Measurements from ENCODE around the gene ARID1B.

Gene ARID1B

DNA sequence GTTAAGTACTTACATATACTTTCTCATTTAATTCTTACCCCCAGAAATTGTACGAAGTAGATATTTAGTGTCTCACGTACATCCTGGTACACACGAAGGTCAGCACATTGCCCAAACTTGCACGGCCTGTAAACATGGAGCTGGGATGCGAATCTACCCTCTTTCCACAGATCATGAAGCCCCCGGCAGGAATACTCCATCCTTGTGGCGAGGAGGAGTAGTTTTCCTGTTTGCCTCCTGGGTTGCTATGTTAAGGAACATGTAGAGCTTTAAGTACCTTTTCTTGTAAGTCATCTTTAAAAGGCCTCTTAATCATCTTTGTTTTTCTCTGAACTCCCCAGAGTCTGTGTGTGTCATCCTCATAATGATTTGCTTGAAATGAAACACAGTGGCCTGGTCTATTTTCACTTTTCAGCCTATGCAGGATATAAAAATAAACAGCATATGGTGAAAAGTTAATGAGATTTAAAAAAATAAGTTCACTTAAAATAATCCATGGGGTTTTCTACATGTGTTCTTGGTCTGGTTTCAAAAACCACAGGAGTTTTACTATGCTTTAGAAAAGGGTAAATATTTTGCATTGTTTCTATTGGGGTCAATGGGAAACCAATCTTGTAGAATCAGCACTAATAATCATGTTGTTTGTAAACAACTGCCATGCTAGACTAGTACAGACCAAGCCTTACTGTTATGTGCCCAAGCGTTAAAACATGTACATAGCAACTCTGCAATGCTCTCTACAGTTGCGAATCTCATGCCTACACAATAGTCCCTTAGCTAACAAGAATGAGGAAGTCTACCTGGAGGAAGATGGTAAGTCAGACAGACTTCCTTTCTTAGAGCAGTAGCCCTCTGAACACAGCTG, 9.3 kb upstream of the ARID1B start:
- no peak overlapping the region for H3K4me3 ChIP-seq (ENCODE audit: low read depth, low read length)
- no peaks in the 10 kb centered on the region for H3K36me3 ChIP-seq (replicated peaks)
- no peak overlapping the region for H3K27ac ChIP-seq
- no peaks in the 10 kb centered on the region for H3K27me3 ChIP-seq (replicated peaks)
- in situ Hi-C loops (cut with HindIII; ENCODE audit: low pct_ligation_motif_present, low sequenced_read_pairs): no loop called here
- TF ChIP-seq, protein P1, sequence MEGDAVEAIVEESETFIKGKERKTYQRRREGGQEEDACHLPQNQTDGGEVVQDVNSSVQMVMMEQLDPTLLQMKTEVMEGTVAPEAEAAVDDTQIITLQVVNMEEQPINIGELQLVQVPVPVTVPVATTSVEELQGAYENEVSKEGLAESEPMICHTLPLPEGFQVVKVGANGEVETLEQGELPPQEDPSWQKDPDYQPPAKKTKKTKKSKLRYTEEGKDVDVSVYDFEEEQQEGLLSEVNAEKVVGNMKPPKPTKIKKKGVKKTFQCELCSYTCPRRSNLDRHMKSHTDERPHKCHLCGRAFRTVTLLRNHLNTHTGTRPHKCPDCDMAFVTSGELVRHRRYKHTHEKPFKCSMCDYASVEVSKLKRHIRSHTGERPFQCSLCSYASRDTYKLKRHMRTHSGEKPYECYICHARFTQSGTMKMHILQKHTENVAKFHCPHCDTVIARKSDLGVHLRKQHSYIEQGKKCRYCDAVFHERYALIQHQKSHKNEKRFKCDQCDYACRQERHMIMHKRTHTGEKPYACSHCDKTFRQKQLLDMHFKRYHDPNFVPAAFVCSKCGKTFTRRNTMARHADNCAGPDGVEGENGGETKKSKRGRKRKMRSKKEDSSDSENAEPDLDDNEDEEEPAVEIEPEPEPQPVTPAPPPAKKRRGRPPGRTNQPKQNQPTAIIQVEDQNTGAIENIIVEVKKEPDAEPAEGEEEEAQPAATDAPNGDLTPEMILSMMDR (IDR thresholded peaks at IDR 0.05; ENCODE audit: low read depth, low read length, missing control alignments): no peak
- no peak for DNase-seq

DNA sequence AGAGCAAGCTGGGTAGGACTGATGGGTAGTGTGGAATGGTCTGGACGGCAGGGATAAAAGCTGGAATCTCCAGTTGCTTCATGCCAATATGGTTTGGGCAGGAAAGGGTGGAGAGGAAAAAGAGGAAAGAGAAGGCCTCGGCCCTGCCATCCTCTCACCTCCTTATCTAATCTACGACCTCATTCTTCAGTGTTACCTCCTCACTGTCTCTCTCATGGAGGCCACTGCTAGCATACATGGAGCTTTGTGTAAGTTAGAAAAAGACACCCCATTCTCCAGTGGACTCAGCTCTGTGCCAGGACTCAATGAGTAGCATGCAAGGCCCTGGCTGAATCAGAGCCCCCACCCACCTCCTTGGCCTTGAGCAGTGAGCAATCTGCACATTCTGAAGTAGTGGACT, 6.1 kb upstream of the ARID1B start:
- H3K4me3 ChIP-seq (ENCODE audit: low read depth, low read length): no peak overlapping the region
- in situ Hi-C loops (cut with HindIII; ENCODE audit: low pct_ligation_motif_present, low sequenced_read_pairs): no loop called here
- no peaks in the 10 kb centered on the region for H3K27me3 ChIP-seq (replicated peaks)
- H3K27ac ChIP-seq: no peak overlapping the region
- TF ChIP-seq, protein P1 (IDR thresholded peaks at IDR 0.05; ENCODE audit: low read depth, low read length, missing control alignments): no peak
- H3K36me3 ChIP-seq (replicated peaks): no peaks in the 10 kb centered on the region
- no peak for DNase-seq

- in situ Hi-C loops (cut with HindIII; ENCODE audit: low pct_ligation_motif_present, low sequenced_read_pairs): no loop called here
Observed at GRCh38 chr6:156771761-156772160, 5.4 kb upstream of the ARID1B start.

GRCh38 chr6:156773476-156773875, 3.7 kb upstream of the ARID1B start:
- TF ChIP-seq, protein P1 (IDR thresholded peaks at IDR 0.05; ENCODE audit: low read depth, low read length, missing control alignments): no peak

More at GRCh38 chr6:156771761-156772160, 5.4 kb upstream of the ARID1B start:
- Histone ChIP-seq H3K27ac (no peak overlapping the region), H3K4me3 (ENCODE audit: low read depth, low read length) (no peak overlapping the region), H3K27me3 (replicated peaks) (no peaks in the 10 kb centered on the region), H3K36me3 (replicated peaks) (no peaks in the 10 kb centered on the region)
- DNase-seq: no peak
- TF ChIP-seq, protein P1 (IDR thresholded peaks at IDR 0.05; ENCODE audit: low read depth, low read length, missing control alignments): no peak

DNA sequence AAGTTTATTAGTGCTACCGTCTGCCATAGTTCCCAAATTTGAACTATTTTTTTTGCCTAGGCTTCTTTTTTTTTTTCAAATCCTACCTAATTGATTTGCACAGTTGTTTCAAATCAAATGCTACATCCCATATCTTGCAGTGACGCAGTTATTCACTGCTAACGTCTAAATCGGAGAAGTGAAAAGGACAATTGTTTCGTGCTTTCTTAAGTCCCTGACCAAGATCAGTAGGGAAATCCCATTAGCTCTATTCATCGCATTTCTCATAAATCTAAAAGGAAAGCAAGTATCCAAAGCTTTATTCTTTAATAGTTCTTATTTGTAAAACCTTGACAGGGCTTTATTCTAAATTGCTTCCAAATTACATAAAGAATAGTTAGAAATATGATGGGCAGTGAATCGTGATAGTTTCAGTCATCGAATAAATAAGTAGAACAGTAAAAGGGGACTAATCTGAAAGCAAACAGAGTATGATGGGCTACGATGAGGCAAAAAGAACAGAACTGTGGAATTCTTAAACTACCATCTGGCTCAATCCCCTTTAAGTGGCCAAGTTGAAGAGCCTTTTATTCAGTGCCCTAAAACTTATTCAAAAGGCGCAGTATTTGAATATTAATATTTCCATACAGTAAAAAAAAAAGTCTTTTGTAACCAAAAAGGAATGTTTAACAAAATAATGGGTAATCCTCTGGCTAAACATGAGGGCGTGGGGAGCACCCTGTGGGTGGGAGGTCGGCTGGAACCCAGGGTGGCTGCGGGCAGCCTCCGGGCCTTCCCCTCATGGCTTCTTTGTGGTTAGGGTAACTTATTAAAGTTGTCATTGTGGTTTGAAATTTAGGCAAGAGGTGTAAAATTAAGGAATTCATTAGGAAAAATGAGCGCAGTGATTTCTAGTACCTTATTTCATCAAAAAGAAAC, 3.0 kb upstream of the ARID1B start:
- H3K4me3 ChIP-seq (ENCODE audit: low read depth, low read length): no peak overlapping the region
- TF ChIP-seq, protein P1 (IDR thresholded peaks at IDR 0.05; ENCODE audit: low read depth, low read length, missing control alignments): no peak
- H3K27me3 ChIP-seq (replicated peaks): no peaks in the 10 kb centered on the region
- no peaks in the 10 kb centered on the region for H3K36me3 ChIP-seq (replicated peaks)
- peak overlapping the region; percentile 15 for H3K27ac ChIP-seq
- DNase-seq: no peak
- in situ Hi-C loops (cut with HindIII; ENCODE audit: low pct_ligation_motif_present, low sequenced_read_pairs): no loop called here

More at GRCh38 chr6:156773476-156773875, 3.7 kb upstream of the ARID1B start:
- in situ Hi-C loops (cut with HindIII; ENCODE audit: low pct_ligation_motif_present, low sequenced_read_pairs): no loop called here
- Histone ChIP-seq H3K27ac (no peak overlapping the region), H3K4me3 (ENCODE audit: low read depth, low read length) (no peak overlapping the region), H3K27me3 (replicated peaks) (no peaks in the 10 kb centered on the region), H3K36me3 (replicated peaks) (no peaks in the 10 kb centered on the region)
- no peak for DNase-seq
